ENCODE data around the gene ADK. TPM values are rescaled to one million over a fixed set of nuclear protein-coding genes. Genes with fewer than 3 reads are reported as not detected.
"Not testable (repeated sequence)": the region's sequence is repeated elsewhere in the genome, so short reads cannot be mapped to it uniquely, and the experiment has no call there.

ADK gene
- total RNA-seq, 2 experiments from 2014 or later = 56.5 to 57.4 TPM

DNA sequence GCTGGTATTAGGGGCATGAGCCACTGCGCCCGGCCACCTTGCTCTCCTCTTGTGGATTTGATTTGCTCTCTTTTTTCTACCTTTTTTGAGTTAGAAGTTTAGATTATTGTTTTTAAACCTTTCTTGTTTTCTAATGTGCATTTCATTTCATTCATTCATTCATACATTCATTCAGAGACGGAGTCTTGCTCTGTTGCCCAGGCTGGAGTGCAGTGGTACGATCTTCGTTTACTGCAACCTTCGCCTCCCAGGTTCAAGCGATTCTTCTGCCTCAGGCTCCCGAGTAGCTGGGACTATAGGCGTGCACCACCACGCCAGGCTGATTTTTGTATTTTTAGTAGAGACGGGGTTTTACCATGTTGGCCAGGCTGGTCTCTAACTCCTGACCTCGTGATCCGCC is 37.6 kb downstream of the ADK start:
- H3K27me3 Mint-ChIP-seq, H3K9me3 Mint-ChIP-seq, DNase-seq, H3K4me3 Mint-ChIP-seq: not testable (repeated sequence)
- Mint-ChIP-seq H3K27ac (peak overlapping the region; percentile 16), H3K36me3 (peaks cover 29% of the 10 kb centered on the region), H3K4me1 (peaks cover 43% of the 10 kb centered on the region)

DNA sequence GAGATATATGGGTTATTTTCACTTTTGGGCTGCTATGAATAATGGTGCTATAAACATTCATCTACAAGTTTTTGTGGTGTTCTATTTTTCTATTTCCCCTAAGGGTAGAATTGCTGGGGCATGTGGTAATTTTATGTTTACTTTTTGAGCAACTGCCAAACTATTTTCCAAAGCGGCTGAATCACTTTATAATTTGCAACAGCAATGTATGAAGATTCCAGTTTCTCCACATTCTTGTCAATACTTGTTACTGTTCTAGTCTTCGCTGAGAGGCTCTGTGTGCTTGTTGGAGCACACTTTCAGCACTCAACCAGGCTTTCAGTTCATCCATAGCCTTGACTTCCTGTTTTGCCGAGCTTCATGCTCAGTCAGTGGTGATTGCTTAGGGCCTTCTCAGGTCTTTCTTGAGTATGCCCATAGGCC is 39.0 kb downstream of the ADK start:
- H3K4me1 Mint-ChIP-seq = peaks cover 56% of the 10 kb centered on the region

DNA sequence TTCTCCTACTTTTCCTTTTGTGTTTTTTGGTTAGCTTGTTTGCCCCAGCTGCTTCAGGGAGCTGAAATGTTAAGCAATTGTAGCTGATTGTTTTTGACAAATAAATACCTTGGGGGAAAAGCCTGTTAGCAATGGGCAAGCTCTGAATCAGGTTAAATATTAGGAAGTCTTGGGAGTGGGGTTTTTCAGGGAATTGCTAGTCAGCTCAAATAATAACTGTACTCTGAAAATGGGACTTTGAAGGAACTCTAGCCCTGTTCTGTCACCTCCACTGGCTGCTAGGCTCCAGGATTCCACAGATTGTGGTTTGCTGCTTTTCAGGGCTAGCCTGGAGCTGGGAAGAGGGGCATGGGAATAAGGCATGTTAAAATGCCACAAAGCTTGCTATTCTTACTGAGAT is 39.5 kb downstream of the ADK start:
- Mint-ChIP-seq H3K4me1 (peaks cover 58% of the 10 kb centered on the region), H3K27ac (peak overlapping the region; percentile 62), H3K36me3 (peaks cover 23% of the 10 kb centered on the region), H3K9me3 (peaks cover 1% of the 10 kb centered on the region), H3K27me3 (no peaks in the 10 kb centered on the region), H3K4me3 (peak overlapping the region; percentile 27)
- no peak for DNase-seq

More for the DNA sequence above, 39.0 kb downstream of the ADK start:
- Mint-ChIP-seq H3K27me3 (no peaks in the 10 kb centered on the region), H3K36me3 (peaks cover 24% of the 10 kb centered on the region), H3K4me3 (peak overlapping the region; percentile 27), H3K27ac (peak overlapping the region; percentile 62), H3K9me3 (peaks cover 3% of the 10 kb centered on the region)
- DNase-seq = no peak

DNA sequence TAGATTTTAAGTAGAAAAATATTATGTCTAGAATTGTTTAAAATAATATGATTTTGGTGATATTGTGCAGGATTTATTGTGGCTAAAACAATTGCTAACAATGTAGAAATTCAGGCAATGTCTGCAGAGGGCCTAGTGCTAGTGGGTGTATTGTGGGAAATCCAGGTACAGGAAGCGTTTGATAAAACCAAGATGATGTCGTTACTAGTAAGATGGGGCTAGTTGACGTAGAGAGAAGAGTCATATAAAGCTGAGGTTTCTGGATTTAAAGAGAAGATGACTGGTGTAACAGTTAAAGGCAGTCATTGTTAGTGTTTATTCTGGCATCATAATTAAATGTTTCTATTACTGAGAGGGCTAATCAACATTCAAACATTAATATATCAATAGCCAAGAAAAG is 43.5 kb downstream of the ADK start:
- H3K27me3 Mint-ChIP-seq = no peaks in the 10 kb centered on the region
- H3K27ac Mint-ChIP-seq = no peak overlapping the region
- peaks cover 1% of the 10 kb centered on the region for H3K9me3 Mint-ChIP-seq
- no peak overlapping the region for H3K4me3 Mint-ChIP-seq
- peaks cover 47% of the 10 kb centered on the region for H3K4me1 Mint-ChIP-seq
- no peak for DNase-seq
- H3K36me3 Mint-ChIP-seq = peaks cover 12% of the 10 kb centered on the region

DNA sequence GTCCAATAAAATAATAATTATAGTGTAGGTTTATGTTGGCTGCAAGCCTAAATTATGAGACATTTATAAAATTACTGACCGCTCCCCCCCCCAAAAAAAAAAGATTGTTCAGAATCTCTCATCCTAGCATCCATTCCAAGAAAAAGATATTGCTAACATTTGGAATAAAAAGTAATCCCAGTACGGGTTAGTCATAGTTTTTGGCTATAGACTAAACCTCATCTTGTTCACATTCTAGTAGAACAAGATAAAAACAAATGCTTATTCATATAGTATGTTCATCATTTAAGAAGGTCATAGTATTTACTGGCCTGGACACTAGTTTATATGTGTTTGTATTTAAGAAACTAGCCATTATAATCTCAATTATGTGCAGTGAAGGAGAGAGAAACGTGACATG is 44.0 kb downstream of the ADK start:
- Mint-ChIP-seq H3K9me3 (peaks cover 1% of the 10 kb centered on the region), H3K4me3 (no peak overlapping the region), H3K36me3 (peaks cover 9% of the 10 kb centered on the region), H3K27me3 (no peaks in the 10 kb centered on the region), H3K4me1 (peaks cover 42% of the 10 kb centered on the region), H3K27ac (no peak overlapping the region)
- DNase-seq = no peak

DNA sequence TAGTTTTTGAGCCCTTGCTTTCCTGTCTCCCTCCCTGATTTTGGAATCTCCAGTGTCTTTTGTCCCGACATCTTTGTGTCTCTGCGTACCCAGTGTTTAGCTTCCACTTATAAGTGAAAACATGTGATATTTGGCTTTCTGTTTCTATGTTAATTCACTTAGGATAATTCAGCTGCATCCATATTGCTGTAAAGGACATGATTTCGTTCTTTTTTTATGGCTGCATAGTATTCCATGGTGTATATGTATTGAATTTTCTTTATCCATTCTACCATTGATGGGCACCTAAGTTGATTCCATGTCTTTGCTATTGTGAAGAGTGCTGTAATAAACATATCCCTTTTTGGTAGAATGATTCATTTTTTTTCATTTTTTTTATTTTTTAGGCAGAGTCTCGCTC is 48.3 kb downstream of the ADK start:
- Mint-ChIP-seq H3K36me3 (peaks cover 18% of the 10 kb centered on the region), H3K4me3 (no peak overlapping the region), H3K27me3 (no peaks in the 10 kb centered on the region), H3K9me3 (no peaks in the 10 kb centered on the region), H3K4me1 (peaks cover 19% of the 10 kb centered on the region), H3K27ac (no peak overlapping the region)
- no peak for DNase-seq

DNA sequence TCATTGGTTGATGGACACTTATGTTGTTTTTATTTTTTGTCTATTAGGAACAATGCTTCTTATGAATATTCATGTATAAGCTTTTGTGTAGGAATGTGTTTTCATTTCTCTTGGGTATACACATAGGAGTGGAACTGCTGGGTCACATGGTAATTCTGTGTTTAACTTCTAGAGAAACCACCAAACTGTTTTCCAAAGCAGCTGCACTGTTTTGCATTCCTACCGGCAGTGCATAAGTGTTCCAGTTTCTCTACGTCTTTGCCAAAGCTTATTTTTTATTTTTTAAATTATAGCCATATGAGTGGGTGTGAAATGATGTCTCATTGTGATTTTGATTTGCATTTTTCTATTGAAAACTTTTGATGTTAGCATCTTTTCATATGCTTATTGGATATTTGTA is 51.3 kb downstream of the ADK start:
- Mint-ChIP-seq H3K27me3 (no peaks in the 10 kb centered on the region), H3K9me3 (no peaks in the 10 kb centered on the region), H3K4me3 (no peak overlapping the region), H3K27ac (no peak overlapping the region), H3K36me3 (peaks cover 22% of the 10 kb centered on the region), H3K4me1 (peaks cover 8% of the 10 kb centered on the region)
- no peak for DNase-seq

DNA sequence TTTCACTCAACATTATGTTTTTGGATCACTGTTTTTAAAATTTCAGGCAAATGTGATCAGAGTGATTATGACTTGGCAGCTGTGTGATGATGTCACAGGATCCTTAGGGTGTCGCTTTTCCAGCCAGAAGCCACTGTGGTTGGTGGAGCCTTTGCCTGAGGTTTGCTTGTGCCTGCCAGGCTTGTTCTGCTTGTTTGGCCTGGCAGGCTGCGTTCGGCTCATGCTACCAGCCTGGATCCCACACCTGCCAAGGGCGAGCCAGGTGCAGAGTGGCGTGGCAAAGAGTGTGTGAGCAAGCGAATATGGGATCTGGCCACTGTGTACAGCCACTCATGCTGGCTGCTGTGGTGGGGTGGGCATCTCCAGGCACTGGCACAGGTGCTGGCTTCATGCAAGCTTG is 55.7 kb downstream of the ADK start:
- no peaks in the 10 kb centered on the region for H3K9me3 Mint-ChIP-seq
- peaks cover 6% of the 10 kb centered on the region for H3K4me1 Mint-ChIP-seq
- H3K4me3 Mint-ChIP-seq = no peak overlapping the region
- H3K27ac Mint-ChIP-seq = no peak overlapping the region
- H3K36me3 Mint-ChIP-seq = peaks cover 17% of the 10 kb centered on the region
- no peaks in the 10 kb centered on the region for H3K27me3 Mint-ChIP-seq
- no peak for DNase-seq

DNA sequence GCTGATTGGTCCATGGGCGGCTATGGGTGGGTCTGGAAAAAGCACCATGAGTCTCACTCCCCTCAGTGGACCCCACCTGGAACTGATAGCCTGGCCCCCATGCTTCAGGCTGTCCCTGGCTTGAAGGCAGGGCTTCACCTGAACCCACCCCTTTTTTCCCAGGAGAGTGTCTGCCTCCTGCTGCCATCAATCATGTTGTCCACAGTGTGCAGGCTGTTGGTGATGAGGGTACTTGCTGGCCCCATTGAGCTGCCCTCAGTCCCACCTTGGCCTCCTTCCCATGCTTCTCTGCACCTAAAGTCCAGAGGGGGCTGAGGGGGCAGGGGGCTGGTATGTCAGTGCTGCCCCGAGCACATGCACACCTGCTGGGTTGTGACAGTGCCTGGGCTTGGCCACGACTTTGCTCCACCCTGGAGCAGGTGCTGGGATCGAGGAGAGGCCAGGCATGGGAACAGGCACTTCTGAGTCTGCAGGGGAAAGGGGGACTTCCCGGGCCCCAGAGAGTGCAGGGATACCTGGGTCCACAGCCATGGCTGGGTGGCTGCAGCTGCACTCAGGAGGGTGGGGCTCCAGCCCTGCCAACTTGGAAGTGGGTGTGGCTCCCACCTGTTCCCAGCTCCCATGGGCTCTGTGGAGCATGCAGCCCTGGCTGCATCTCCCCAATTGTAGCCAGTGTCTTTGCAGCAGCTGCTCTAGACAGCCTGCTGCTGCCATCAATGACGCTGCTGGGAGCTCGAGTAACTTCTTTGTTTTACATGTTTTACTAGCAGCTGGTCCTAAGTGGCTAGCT is 56.9 kb downstream of the ADK start:
- Mint-ChIP-seq H3K27me3 (no peaks in the 10 kb centered on the region), H3K27ac (no peak overlapping the region), H3K4me3 (no peak overlapping the region), H3K36me3 (peaks cover 18% of the 10 kb centered on the region), H3K4me1 (peaks cover 6% of the 10 kb centered on the region), H3K9me3 (no peaks in the 10 kb centered on the region)
- no peak for DNase-seq

DNA sequence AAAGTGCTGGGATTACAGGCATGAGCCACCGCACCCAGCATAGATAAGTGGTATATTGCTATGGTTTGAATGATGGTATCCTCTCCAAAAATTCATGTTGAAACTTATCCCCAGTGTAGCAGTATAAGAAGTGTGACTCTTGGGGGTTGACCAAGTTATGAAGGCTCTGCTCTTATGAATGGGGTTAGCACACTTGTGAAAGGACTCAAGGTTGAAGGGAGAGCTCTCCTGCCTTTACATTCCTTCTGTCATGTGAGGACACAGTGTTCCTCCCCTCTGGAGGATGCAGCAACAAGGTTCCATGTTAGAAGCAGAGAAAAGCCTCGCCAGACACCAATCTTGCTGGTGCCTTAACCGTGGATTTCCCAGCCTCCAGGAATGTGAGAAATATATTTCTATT is 58.0 kb downstream of the ADK start:
- Mint-ChIP-seq H3K27ac (no peak overlapping the region), H3K9me3 (no peaks in the 10 kb centered on the region), H3K36me3 (peaks cover 13% of the 10 kb centered on the region)

DNA sequence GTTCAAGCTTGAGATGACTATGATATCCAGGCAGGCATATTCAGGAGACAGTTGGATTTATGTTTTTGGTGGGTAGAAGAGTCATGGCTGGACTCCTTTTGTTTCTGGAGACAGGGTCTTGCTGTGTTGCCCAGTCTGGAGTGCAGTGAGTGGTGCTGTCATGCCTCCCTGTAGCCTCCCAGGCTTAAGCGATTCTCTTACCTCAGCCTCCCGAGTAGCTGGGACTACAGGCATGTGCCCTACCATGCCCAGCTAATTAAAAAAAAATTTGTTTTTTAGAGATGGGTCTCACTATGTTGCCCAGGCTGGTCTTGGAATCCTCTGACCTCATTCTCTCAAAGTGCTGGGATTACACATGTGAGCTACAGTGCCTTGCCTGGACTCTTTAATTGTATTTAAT is 62.0 kb downstream of the ADK start:
- Mint-ChIP-seq H3K27ac (no peak overlapping the region), H3K27me3 (no peaks in the 10 kb centered on the region), H3K36me3 (peaks cover 13% of the 10 kb centered on the region), H3K4me3 (no peak overlapping the region), H3K4me1 (peaks cover 6% of the 10 kb centered on the region), H3K9me3 (peaks cover under 1% of the 10 kb centered on the region)
- no peak for DNase-seq

More for the DNA sequence above, 58.0 kb downstream of the ADK start:
- H3K4me3 Mint-ChIP-seq = no peak overlapping the region
- H3K27me3 Mint-ChIP-seq = no peaks in the 10 kb centered on the region
- no peak for DNase-seq
- peaks cover 9% of the 10 kb centered on the region for H3K4me1 Mint-ChIP-seq

DNA sequence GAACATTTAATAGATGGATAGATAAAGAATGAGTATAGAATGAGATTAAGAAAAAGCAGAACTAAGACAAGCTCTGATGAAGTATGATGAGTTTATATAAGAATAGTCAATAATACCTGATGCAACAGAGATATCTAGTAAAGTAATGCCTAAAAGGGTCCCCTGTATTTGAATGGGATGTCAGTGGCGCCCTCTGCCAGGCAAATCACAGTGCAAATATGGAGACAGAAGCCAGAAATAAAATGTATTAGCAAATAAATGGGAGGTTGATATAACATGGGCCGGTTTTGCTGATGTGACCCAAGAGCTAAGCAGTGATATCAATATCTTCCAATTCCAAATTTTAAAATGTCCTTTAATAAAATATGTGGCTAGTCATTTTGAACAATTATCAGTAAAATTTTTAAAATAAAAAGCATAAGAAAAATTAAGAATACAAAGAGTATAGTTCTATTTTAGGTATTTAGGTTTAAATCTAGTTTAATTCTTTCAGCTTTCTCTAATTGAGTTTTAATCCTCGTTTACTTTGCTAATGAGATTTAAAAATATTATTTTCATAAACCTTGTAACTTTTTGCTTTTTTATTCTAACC is 62.6 kb downstream of the ADK start:
- peaks cover 19% of the 10 kb centered on the region for H3K36me3 Mint-ChIP-seq
- H3K9me3 Mint-ChIP-seq = peaks cover 3% of the 10 kb centered on the region
- H3K4me1 Mint-ChIP-seq = peaks cover 6% of the 10 kb centered on the region
- H3K27me3 Mint-ChIP-seq = no peaks in the 10 kb centered on the region
- H3K4me3 Mint-ChIP-seq = no peak overlapping the region
- DNase-seq = peak; percentile 29
- H3K27ac Mint-ChIP-seq = peak overlapping the region; percentile 8

DNA sequence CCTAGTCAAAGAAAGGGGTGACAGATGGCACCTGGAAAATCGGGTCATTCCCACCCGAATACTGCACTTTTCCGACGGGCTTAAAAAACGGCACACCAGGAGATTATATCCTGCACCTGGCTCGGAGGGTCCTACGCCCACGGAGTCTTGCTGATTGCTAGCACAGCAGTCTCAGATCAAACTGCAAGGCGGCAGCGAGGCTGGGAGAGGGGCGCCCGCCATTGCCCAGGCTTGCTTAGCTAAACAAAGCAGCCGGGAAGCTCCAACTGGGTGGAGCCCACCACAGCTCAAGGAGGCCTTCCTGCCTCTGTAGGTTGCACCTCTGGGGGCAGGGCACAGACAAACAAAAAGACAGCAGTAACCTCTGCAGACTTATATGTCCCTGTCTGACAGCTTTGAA is 66.1 kb downstream of the ADK start:
- DNase-seq, H3K4me3 Mint-ChIP-seq, H3K27ac Mint-ChIP-seq, H3K9me3 Mint-ChIP-seq, H3K27me3 Mint-ChIP-seq, H3K4me1 Mint-ChIP-seq: not testable (repeated sequence)
- peaks cover 17% of the 10 kb centered on the region for H3K36me3 Mint-ChIP-seq

DNA sequence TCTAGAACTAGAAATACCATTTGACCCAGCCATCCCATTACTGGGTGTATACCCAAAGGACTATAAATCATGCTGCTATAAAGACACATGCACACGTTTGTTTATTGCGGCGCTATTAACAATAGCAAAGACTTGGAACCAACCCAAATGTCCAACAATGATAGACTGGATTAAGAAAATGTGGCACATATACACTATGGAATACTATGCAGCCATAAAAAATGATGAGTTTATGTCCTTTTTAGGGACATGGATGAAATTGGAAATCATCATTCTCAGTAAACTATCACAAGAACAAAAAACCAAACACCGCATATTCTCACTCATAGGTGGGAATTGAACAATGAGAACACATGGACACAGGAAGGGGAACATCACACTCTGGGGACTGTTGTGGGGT is 71.4 kb downstream of the ADK start:
- not testable (repeated sequence) for H3K9me3 Mint-ChIP-seq, DNase-seq, H3K27ac Mint-ChIP-seq, H3K27me3 Mint-ChIP-seq, H3K4me3 Mint-ChIP-seq
- H3K36me3 Mint-ChIP-seq = peaks cover 19% of the 10 kb centered on the region
- H3K4me1 Mint-ChIP-seq = peaks cover 14% of the 10 kb centered on the region

DNA sequence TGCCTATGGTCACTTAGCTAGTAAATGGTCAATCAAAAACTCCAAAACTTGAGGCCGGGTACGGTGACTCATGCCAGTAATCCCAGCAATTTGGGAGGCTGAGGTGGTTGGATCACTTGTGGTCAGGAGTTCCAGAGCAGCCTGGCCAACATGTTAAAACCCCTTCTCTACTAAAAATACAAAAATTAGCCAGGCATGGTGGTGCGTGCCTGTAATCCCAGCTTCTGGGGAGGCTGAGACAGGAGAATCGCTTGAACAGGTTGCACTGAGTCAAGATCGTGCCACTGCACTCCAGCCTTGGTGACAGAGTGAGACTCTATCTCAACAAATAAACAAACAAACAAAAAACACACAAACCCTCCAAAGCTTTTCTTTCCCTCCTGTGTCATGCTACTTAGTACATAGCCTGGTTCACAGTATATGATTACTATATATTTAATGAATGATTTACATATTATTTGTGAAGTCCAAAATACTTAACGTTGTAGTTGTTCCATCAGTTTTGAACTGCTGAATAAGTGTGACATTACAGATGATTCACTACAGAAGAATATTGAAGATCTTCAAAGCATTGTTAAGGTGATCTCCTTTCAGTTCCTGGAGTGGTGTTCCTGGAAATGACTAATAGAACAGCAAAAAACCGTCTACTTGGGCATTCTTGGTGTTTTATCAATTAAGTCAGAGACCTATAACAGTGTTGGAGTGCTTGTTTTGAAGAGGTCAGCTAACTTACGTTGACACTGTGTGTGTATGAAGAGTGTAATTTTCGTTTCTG is 72.9 kb downstream of the ADK start:
- H3K27me3 Mint-ChIP-seq = no peaks in the 10 kb centered on the region
- peaks cover 11% of the 10 kb centered on the region for H3K36me3 Mint-ChIP-seq
- peak overlapping the region; percentile 88 for H3K27ac Mint-ChIP-seq
- H3K9me3 Mint-ChIP-seq = peaks cover 1% of the 10 kb centered on the region
- no peak overlapping the region for H3K4me3 Mint-ChIP-seq
- no peak for DNase-seq
- H3K4me1 Mint-ChIP-seq = peaks cover 22% of the 10 kb centered on the region
